Stomach (tissue), 19 donors: ENCODE measurements around the gene SPATA3. TPM values are rescaled to one million over a fixed set of nuclear protein-coding genes. Genes with fewer than 3 reads are reported as not detected.

ENCODE experiments used
- DNase-seq, 2 donors: peaks; one replicate each; pipeline versions ENCODE4 v3.0.0 to v3.0.0-alpha.2; 2013 to 2019
- H3K27ac ChIP-seq, 5 donors: fragments of 200-600 bp in 4 of 5; sonication (generic) in 4 of 5; one replicate each; pipeline ENCODE4 v1.5.1; 2013 to 2019; ENCODE audit warnings: mild to moderate bottlenecking in 1 of 5, moderate library complexity in 1 of 5
- H3K27me3 ChIP-seq, 3 donors: fragments of 200-600 bp; sonication (generic); one replicate each; pipeline ENCODE4 v1.5.1; 2017 to 2019; ENCODE audit warnings: mixed run types in 1 of 3
- H3K36me3 ChIP-seq, 4 donors: fragments of 200-600 bp; sonication (generic); 1 replicate in 3 of 4; 2 replicates in 1 of 4; pipeline ENCODE4 v1.5.1; 2016 to 2019
- H3K4me1 ChIP-seq, 4 donors: fragments of 200-600 bp; sonication (generic); one replicate each; pipeline ENCODE4 v1.5.1; 2016 to 2019
- H3K4me3 ChIP-seq, 4 donors: fragments of 200-600 bp; sonication (generic) in 3 of 4; one replicate each; pipeline ENCODE4 v1.5.1; 2016 to 2019; ENCODE audit warnings: mild to moderate bottlenecking in 1 of 4
- H3K9me3 ChIP-seq, 4 donors: fragments of 200-600 bp; sonication (generic); one replicate each; pipeline ENCODE4 v1.5.1; 2016 to 2019
- CTCF ChIP-seq, 7 experiments: fragments of 450-650 bp in 4 of 7; fragments of 200-600 bp in 3 of 7; sonication (generic) in 3 of 7; IDR thresholded peaks; one replicate each; pipeline ENCODE4 v1.5.1; 2016 to 2019; ENCODE audit warnings: antibody characterized with exemption in 7 of 7, control low read depth in 2 of 7, mild to moderate bottlenecking in 1 of 7
- EP300 ChIP-seq: sonication (generic); formaldehyde crosslinking; IDR thresholded peaks from one replicate; pipeline ENCODE4 v1.6.1; 2017; ENCODE audit warnings: antibody characterized with exemption
- POLR2A ChIP-seq, 4 donors: fragments of 450-650 bp; IDR thresholded peaks; one replicate each; pipeline ENCODE4 v1.6.1; 2016; ENCODE audit warnings: antibody characterized with exemption in 4 of 4, control low read depth in 2 of 4, mild to moderate bottlenecking in 1 of 4, moderate library complexity in 1 of 4
- POLR2AphosphoS5 ChIP-seq, 3 donors: sonication (generic); formaldehyde crosslinking; IDR thresholded peaks; one replicate each; pipeline ENCODE4 v1.6.1; 2016; ENCODE audit warnings: antibody characterized with exemption in 3 of 3
- WGBS, 5 donors: extraction: QIAGEN DNeasy Blood & Tissue Kit in 3 of 5; methylation state at CpG; one replicate each; pipeline versions ENCODE4 v1.1.5 to v1.1.7; 2013 to 2018; 5-methylcytosine and 5-hydroxymethylcytosine counted together
- intact Hi-C: fragments of 100-400 bp; cut with DNase I; formaldehyde crosslinking; loops from one replicate; pipeline ENCODE4 v1.15.1; 2023; ENCODE audit warnings: low total_unique reads
- long read RNA-seq, 10 donors: transcript quantifications; one replicate each; lab custom pipeline, GENCODE V29; 2026
- polyA plus RNA-seq, 3 donors: library from polyadenylated mRNA; stranded (reverse); fragments of 200-250 nt; gene quantifications; one replicate each; pipeline ENCODE4 v1.2.3, GENCODE V29; 2013
- total RNA-seq, 5 donors: library from RNA; depleted of rRNA; stranded (reverse); fragments of >200 nt; gene quantifications; one replicate each; pipeline versions ENCODE4 v1.1.0 to v1.2.3, GENCODE V29; 2014 to 2016
- donor health status: healthy with polysubstance abuse.
- donor health status: Bipolar disorder and iron deficiency.
- donor health status: healthy.

SPATA3 gene
- not detected for total RNA-seq
- not detected for polyA plus RNA-seq
- long read RNA-seq, donor 1 = 0 reads
- long read RNA-seq, donor 2 = 0 reads
- long read RNA-seq, donor 3 = 0 reads
- long read RNA-seq, donor 4 = 0 reads
- long read RNA-seq, donor 5 = 0 reads
- long read RNA-seq, donor 6 = 0 reads
- long read RNA-seq, donor 7 = 0 reads
- long read RNA-seq, donor 8 = 0 reads
- long read RNA-seq, donor 9 = 0 reads
- long read RNA-seq, donor 10 = 0 reads

- peaks cover 0 to 4% (median 0%) of the 10 kb centered on the region in 4 donors for H3K4me1 ChIP-seq
- no peaks in the 10 kb centered on the region for H3K9me3 ChIP-seq
- no peak for DNase-seq
- WGBS, 5 donors = 82 to 90% (median 86%) methylated on average over 9 of the region's 9 CpGs
- peaks cover under 1 to 50% (median 12%) of the 10 kb centered on the region in 3 donors for H3K27me3 ChIP-seq
- H3K36me3 ChIP-seq = no peaks in the 10 kb centered on the region
- H3K27ac ChIP-seq = no peak within 1 kb of the TSS
- intact Hi-C loops = no loop called here
- no peak within 1 kb of the TSS for H3K4me3 ChIP-seq
- TF ChIP-seq CTCF (IDR thresholded peaks at IDR 0.05) = no peak
These were observed at the start of gene SPATA3 for GRCh38 chr2:230995821-230996220. Gene SPATA3 (plus strand): TSS chr2:230996121. CDS start chr2:230996234, 113 bp downstream.

GRCh38 chr2:230946429-230947234 lies 49.3 kb upstream of the SPATA3 start:
- 72 to 85% (median 79%) methylated on average over 7 of the region's 7 CpGs for WGBS, 5 donors
- peaks cover 0 to 6% (median 0%) of the 10 kb centered on the region in 4 donors for H3K4me1 ChIP-seq
- H3K27me3 ChIP-seq = peaks cover 0 to 7% (median 0%) of the 10 kb centered on the region in 3 donors
- H3K9me3 ChIP-seq = no peaks in the 10 kb centered on the region
- TF ChIP-seq CTCF (IDR thresholded peaks at IDR 0.05) (no peak), POLR2A (IDR thresholded peaks at IDR 0.05) (no peak), POLR2AphosphoS5 (IDR thresholded peaks at IDR 0.05) (no peak), EP300 (no peak)
- peak in 1 of 2 donors; percentile 8 for DNase-seq
- H3K27ac ChIP-seq = no peak overlapping the region
- intact Hi-C loops = no loop called here
- no peaks in the 10 kb centered on the region for H3K36me3 ChIP-seq
- H3K4me3 ChIP-seq = no peak overlapping the region

- Histone ChIP-seq H3K36me3 (no peaks in the 10 kb centered on the region), H3K27me3 (peaks cover 0 to 6% (median 0%) of the 10 kb centered on the region in 3 donors), H3K4me1 (peaks cover 0 to 6% (median 0%) of the 10 kb centered on the region in 4 donors), H3K4me3 (no peak overlapping the region), H3K9me3 (no peaks in the 10 kb centered on the region), H3K27ac (no peak overlapping the region)
- no peak for TF ChIP-seq POLR2AphosphoS5 (IDR thresholded peaks at IDR 0.05)
- no peak for TF ChIP-seq CTCF (IDR thresholded peaks at IDR 0.05)
- no peak for TF ChIP-seq EP300
- TF ChIP-seq POLR2A (IDR thresholded peaks at IDR 0.05) = no peak
- intact Hi-C loops = no loop called here
- no peak for DNase-seq
- WGBS, 5 donors = 83 to 90% (median 87%) methylated on average over 3 of the region's 3 CpGs
These were observed 48.7 kb upstream of the SPATA3 start for GRCh38 chr2:230947235-230947576.

GRCh38 chr2:230947908-230948365 lies 48.0 kb upstream of the SPATA3 start:
- TF ChIP-seq POLR2AphosphoS5 (IDR thresholded peaks at IDR 0.05) (no peak), POLR2A (IDR thresholded peaks at IDR 0.05) (no peak), EP300 (no peak), CTCF (IDR thresholded peaks at IDR 0.05) (no peak)
- DNase-seq = peak in 1 of 2 donors; percentile 24
- no peaks in the 10 kb centered on the region for H3K27me3 ChIP-seq
- H3K27ac ChIP-seq = no peak overlapping the region
- H3K4me3 ChIP-seq = no peak overlapping the region
- WGBS, 5 donors = 70 to 88% (median 79%) methylated on average over 5 to 10 of the region's 10 CpGs
- H3K4me1 ChIP-seq = peaks cover 0 to 6% (median 0%) of the 10 kb centered on the region in 4 donors
- intact Hi-C loops = no loop called here
- no peaks in the 10 kb centered on the region for H3K9me3 ChIP-seq
- H3K36me3 ChIP-seq = no peaks in the 10 kb centered on the region
